BLaER1 treated with 17β-estradiol and CSF1 and Interleukin-3, amounts not matched to agents 10 nM and 100 nM (cell line): Measurements from ENCODE around the gene HOXB1.

ENCODE experiments used
- H3K27ac ChIP-seq, 11 experiments: shearing (Covaris generic); formaldehyde crosslinking; 2 replicates each; pipeline ENCODE4 v1.8.1; 2022
- H3K27me3 ChIP-seq, 11 experiments: shearing (Covaris generic); formaldehyde crosslinking; 2 replicates each; pipeline ENCODE4 v1.8.1; 2022
- H3K36me3 ChIP-seq, 11 experiments: shearing (Covaris generic); formaldehyde crosslinking; 2 replicates each; pipeline ENCODE4 v1.8.1; 2022
- H3K4me1 ChIP-seq, 10 experiments: shearing (Covaris generic); formaldehyde crosslinking; 2 replicates each; pipeline ENCODE4 v1.8.1; 2022
- H3K4me2 ChIP-seq, 11 experiments: shearing (Covaris generic); formaldehyde crosslinking; 2 replicates each; pipeline ENCODE4 v1.8.1; 2022
- H3K4me3 ChIP-seq, 10 experiments: shearing (Covaris generic); formaldehyde crosslinking; 2 replicates each; pipeline ENCODE4 v1.8.1; 2022
- H3K9ac ChIP-seq, 11 experiments: shearing (Covaris generic); formaldehyde crosslinking; 2 replicates each; pipeline ENCODE4 v1.8.1; 2022
- H3K9me3 ChIP-seq, 11 experiments: shearing (Covaris generic); formaldehyde crosslinking; replicated peaks in 1 of 11; 2 replicates each; pipeline ENCODE4 v1.8.1; 2022
- H4K20me1 ChIP-seq, 11 experiments: shearing (Covaris generic); formaldehyde crosslinking; 2 replicates each; pipeline ENCODE4 v1.8.1; 2022
- Cebpa-rat ChIP-seq, 11 experiments: shearing (Covaris generic); IDR thresholded peaks; 2 replicates each; pipeline ENCODE4 v1.8.1; 2022

HOXB1 gene

DNA sequence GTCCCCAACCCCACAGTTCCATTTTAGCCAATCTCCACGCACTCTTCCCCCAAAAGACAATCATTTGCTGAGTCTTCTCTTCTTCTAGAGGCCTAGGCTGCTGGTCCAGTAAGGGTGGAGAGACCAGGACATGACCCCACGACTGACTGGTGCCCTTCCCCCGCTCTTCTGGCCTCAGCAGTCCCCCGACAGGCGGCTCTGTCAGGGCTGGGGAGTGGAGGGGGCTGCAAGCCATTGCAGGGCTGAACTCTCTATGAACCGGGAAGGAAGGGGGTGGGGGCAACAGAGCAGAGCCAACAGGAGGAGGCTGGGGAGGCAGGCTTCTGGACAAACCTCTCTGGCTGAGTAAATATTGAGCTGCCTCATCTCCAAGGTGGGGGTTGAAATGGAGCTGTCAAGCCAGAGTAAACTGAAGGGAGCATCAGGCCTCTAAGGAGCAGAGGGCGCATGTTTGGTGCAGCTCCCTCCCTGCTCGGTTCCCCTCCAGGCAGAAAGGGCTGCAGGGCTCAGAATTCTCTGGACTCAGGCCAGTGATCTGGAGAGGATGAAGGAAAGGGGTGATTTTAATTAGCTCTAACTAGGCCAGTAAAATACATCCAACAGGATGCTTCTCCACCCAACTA lies 8.7 kb downstream of the HOXB1 start:
- no peak overlapping the region for H3K27ac ChIP-seq
- peaks cover 15 to 53% (median 26%) of the 10 kb centered on the region in 11 experiments for H3K27me3 ChIP-seq
- H4K20me1 ChIP-seq: no peaks in the 10 kb centered on the region
- peaks cover 0 to 5% (median 0%) of the 10 kb centered on the region in 10 experiments; a peak in 4 of 20 replicates for H3K4me1 ChIP-seq
- H3K4me3 ChIP-seq: no peak overlapping the region
- peak overlapping the region in 4 of 11 experiments; percentile 24 to 44 (median 31); a peak in 5 of 22 replicates for H3K4me2 ChIP-seq
- H3K9me3 ChIP-seq: no peaks in the 10 kb centered on the region
- H3K9ac ChIP-seq: no peak overlapping the region
- no peaks in the 10 kb centered on the region for H3K36me3 ChIP-seq
- TF ChIP-seq Cebpa-rat (IDR thresholded peaks at IDR 0.05): no peak

DNA sequence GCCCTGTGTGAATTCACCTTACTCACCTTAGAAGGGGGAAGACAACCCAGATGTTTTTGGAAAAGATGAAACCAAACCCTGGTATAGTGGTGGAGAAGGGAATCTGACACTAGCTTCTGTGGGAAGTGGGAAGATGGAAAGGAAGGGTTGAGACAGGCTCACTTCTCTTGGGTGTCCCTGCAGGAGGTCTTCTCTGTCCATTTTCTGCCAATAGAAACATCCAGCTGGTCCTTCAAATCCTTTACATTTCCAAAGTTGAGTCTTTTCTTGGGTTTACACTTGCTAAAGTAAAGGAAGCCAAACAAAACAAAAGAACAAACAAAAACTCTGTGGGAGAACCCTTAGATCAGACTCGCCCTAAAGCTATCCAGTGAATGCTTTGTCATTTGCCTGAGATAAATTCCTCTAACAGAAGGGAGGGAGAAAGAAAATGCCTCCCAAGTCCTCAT lies 10.2 kb downstream of the HOXB1 start:
- TF ChIP-seq Cebpa-rat (IDR thresholded peaks at IDR 0.05): no peak
- no peaks in the 10 kb centered on the region for H3K36me3 ChIP-seq

DNA sequence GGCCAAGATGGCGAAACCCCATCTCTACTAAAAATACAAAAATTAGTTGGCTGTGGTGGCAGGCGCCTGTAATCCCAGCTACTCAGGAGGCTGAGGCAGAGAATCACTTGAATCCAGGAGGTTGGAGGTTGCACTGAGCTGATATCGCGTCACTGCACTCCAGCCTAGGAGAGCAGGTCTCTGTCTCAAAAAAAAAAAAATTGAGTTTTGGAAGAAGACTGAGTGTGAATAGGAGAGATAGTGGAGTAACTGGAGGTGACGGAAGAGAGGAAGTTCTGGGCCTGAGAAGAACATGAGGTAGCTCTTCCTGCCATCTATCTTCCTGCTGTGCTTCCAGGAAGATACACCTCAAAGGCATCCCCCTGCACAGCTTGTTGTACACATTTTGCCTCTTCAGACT lies 11.4 kb downstream of the HOXB1 start:
- Histone ChIP-seq H3K27me3 (peaks cover 0 to 32% (median 11%) of the 10 kb centered on the region in 11 experiments; a peak in 10 of 22 replicates), H3K9ac (no peak overlapping the region), H4K20me1 (no peaks in the 10 kb centered on the region), H3K4me3 (no peak overlapping the region), H3K27ac (no peak overlapping the region), H3K9me3 (no peaks in the 10 kb centered on the region), H3K4me1 (peaks cover 0 to 5% (median 0%) of the 10 kb centered on the region in 10 experiments; a peak in 4 of 20 replicates), H3K4me2 (no peak overlapping the region), H3K36me3 (no peaks in the 10 kb centered on the region)
- no peak for TF ChIP-seq Cebpa-rat (IDR thresholded peaks at IDR 0.05)

More for the DNA sequence above, 10.2 kb downstream of the HOXB1 start:
- Histone ChIP-seq H3K4me2 (no peak overlapping the region), H3K9ac (no peak overlapping the region), H3K4me3 (no peak overlapping the region), H3K27ac (no peak overlapping the region), H4K20me1 (no peaks in the 10 kb centered on the region), H3K27me3 (peaks cover 3 to 45% (median 15%) of the 10 kb centered on the region in 11 experiments; a peak in 19 of 22 replicates), H3K9me3 (no peaks in the 10 kb centered on the region), H3K4me1 (peaks cover 0 to 5% (median 0%) of the 10 kb centered on the region in 10 experiments; a peak in 4 of 20 replicates)

DNA sequence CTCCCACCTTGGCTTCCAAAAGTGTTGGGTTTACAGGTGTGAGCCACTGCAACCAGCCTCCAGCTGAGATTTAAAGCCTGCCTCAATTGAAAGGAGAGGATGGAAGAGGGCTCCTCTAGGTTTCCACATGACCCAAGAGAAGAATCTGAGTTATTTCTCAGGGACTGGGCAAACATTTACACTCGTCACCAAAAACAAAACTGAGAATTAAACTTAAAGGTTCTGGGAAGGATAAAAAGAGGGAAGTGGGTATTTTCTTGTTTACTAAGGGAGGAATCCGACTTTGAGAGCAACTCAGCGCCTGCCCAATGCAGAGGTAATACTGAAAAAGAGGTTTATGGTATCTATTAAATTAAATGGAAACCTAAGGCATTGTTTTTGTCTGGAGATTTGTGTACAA lies 13.3 kb downstream of the HOXB1 start:
- no peaks in the 10 kb centered on the region for H3K36me3 ChIP-seq
- peaks cover 0 to 16% (median 4%) of the 10 kb centered on the region in 11 experiments; a peak in 10 of 22 replicates for H3K27me3 ChIP-seq
- H3K4me2 ChIP-seq: 0 out of 22 replicates have a peak overlapping the region, but pooled peaks of 1 of the 11 experiments have one; percentile 3
- no peaks in the 10 kb centered on the region for H4K20me1 ChIP-seq
- H3K4me1 ChIP-seq: peaks cover 0 to 12% (median 7%) of the 10 kb centered on the region in 10 experiments; a peak in 6 of 20 replicates
- H3K4me3 ChIP-seq: no peak overlapping the region
- no peak overlapping the region for H3K9ac ChIP-seq
- TF ChIP-seq Cebpa-rat (IDR thresholded peaks at IDR 0.05): no peak
- H3K27ac ChIP-seq: no peak overlapping the region
- H3K9me3 ChIP-seq: no peaks in the 10 kb centered on the region

DNA sequence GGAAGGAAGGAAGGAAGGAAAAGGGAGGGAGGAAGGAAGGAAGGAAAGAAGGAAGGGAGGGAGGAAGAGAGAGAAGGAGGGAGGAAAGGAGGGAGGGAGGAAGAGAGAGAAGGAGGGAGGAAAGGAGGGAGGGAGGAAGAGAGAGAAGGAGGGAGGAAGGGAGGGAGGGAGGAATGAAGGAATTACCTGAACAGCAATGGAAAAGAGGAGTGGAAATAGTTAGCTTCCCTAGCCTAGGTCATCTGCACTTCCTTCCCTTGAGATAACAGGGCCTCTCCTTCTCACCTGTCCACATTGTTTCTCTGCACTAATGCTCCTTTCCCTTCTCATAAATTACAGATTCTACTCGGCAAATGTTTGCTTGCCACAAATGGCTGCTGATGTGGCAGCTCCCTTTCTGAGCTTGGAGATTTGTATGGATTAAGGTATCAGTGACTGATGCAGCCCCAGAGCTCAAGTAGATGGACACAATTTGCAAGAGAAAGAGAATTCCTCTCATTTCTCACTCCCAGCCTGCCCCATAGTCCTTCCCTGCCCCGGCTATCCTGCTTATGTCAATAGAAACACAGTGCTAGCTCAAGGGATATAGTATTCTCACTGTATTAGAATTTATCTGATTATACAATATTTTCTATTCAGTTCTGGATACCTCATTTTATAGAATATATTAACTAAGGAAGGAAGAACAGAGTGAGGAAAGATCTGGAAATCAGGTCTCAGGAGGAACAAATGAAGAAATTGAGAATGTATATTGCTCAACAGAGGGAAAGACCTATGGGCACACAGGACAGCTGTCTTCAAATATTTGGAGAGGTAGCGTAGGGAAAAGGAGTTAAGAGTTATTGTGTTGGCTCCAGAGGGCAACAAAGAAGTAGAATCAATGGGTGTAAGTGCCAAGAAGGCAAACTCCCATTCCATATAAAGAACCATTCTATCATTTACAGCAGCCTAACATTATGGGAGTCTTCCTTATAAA lies 14.6 kb downstream of the HOXB1 start:
- Histone ChIP-seq H4K20me1 (no peaks in the 10 kb centered on the region), H3K36me3 (no peaks in the 10 kb centered on the region), H3K27ac (no peak overlapping the region), H3K27me3 (peaks cover 0 to 15% (median 4%) of the 10 kb centered on the region in 11 experiments; a peak in 10 of 22 replicates), H3K4me1 (peaks cover 0 to 9% (median 5%) of the 10 kb centered on the region in 10 experiments; a peak in 4 of 20 replicates), H3K9me3 (no peaks in the 10 kb centered on the region), H3K4me2 (no peak overlapping the region), H3K4me3 (no peak overlapping the region), H3K9ac (no peak overlapping the region)
- no peak for TF ChIP-seq Cebpa-rat (IDR thresholded peaks at IDR 0.05)

DNA sequence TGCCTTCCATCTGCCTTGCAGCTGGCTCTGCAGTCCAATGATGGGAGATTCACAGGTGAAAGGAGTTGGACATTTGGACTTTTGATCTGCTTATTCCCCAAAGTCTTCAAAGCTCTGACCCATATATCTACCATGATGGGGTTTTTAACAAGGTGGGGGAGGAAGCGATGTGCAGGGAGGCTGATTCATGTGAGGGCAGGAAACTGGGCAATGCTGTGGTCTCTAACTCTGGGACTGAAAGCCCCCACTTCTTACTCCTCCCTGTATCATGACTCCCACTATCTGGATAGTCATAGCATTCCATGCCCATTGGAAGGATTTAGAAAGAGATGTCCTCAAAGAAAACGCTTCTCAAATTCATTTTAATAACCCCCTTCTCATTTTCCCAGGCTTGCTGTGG lies 16.3 kb downstream of the HOXB1 start:
- H3K27ac ChIP-seq: no peak overlapping the region
- H3K27me3 ChIP-seq: peaks cover 0 to 15% (median 4%) of the 10 kb centered on the region in 11 experiments; a peak in 10 of 22 replicates
- no peak overlapping the region for H3K9ac ChIP-seq
- H3K36me3 ChIP-seq: no peaks in the 10 kb centered on the region
- no peaks in the 10 kb centered on the region for H3K9me3 ChIP-seq
- H3K4me2 ChIP-seq: no peak overlapping the region
- peaks cover 0 to 9% (median 5%) of the 10 kb centered on the region in 10 experiments; a peak in 4 of 20 replicates for H3K4me1 ChIP-seq
- H4K20me1 ChIP-seq: no peaks in the 10 kb centered on the region
- no peak for TF ChIP-seq Cebpa-rat (IDR thresholded peaks at IDR 0.05)
- no peak overlapping the region for H3K4me3 ChIP-seq

DNA sequence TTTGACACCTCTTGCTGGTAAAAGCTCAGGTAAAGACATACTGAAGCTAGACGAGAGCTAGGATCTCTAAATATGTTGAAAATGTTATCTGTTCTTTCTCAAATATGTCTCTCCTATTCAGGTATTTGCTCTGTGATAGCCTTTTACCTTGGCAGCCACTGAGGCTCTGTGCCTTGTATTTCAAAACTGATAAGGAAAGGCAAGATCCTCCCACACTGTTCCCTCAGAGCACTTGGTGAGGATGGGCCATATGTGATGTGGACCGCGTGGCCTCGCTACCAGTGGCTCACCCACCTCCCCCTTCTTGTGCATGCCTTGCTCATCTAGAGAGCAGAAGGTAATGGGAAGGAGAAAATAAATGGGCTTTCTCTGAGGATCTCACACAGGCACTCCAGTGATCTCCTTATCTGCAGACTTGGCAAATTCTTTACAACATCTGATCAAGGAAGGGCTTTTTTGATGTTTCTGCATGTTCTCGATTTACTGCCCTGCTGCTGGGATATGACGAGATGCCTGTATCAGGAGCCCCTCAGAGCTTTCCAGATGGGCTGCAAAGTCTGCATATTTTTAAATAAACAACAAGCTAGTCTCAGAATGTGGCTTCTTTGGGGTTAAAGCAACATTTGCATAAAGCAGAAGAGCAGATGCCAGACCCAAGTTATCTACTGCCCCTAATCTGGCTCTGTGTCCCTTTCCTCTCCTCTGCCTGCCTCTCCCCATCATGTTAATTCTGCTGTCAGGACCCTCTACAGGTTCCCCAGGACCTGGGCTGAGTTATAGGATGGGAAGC lies 16.9 kb downstream of the HOXB1 start:
- Histone ChIP-seq H3K9ac (no peak overlapping the region), H3K27ac (no peak overlapping the region), H3K4me1 (peaks cover 0 to 9% (median 5%) of the 10 kb centered on the region in 10 experiments; a peak in 4 of 20 replicates), H3K4me3 (no peak overlapping the region), H3K27me3 (peaks cover 0 to 15% (median 4%) of the 10 kb centered on the region in 11 experiments; a peak in 10 of 22 replicates), H4K20me1 (no peaks in the 10 kb centered on the region), H3K9me3 (no peaks in the 10 kb centered on the region), H3K4me2 (peak overlapping the region in 5 of 11 experiments; percentile 10 to 43 (median 28); a peak in 7 of 22 replicates), H3K36me3 (no peaks in the 10 kb centered on the region)
- TF ChIP-seq Cebpa-rat (IDR thresholded peaks at IDR 0.05): no peak

DNA sequence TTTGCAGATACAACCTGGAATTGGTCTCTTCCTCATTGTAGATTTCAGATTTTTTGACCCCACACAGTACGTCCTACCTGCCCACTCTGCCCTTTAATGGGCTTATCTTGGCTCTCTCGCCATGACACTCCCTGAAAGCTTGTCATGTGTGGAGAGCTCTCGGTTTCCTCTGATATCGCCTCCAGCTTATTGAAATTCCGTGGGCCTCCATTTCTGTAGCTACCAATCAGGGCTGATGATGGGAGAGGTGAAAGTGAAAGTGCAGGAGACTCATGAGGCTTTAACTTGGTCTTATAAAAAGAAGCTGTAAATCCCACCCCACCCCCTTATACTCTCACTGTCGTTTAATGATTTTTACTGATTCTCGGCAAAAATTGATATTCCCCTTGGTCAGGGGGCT lies 17.7 kb downstream of the HOXB1 start:
- no peak for TF ChIP-seq Cebpa-rat (IDR thresholded peaks at IDR 0.05)
- Histone ChIP-seq H3K4me2 (peak overlapping the region in 7 of 11 experiments; percentile 10 to 43 (median 28); a peak in 11 of 22 replicates), H4K20me1 (no peaks in the 10 kb centered on the region), H3K9me3 (no peaks in the 10 kb centered on the region), H3K4me3 (no peak overlapping the region), H3K36me3 (no peaks in the 10 kb centered on the region), H3K27me3 (peaks cover 0 to 13% (median 4%) of the 10 kb centered on the region in 11 experiments; a peak in 10 of 22 replicates), H3K4me1 (peaks cover 0 to 9% (median 5%) of the 10 kb centered on the region in 10 experiments; a peak in 4 of 20 replicates), H3K27ac (no peak overlapping the region), H3K9ac (no peak overlapping the region)
